PFSK-1 (cell line): ENCODE results near the gene ZNF827.

Experiments used
- FOXP2 ChIP-seq: optimal IDR thresholded peaks from 2 replicates; pipeline ENCODE3; 2011; ENCODE audit warnings: borderline replicate concordance, control low read depth, inconsistent platforms; ENCODE audit not compliant: insufficient read depth; ENCODE audit errors: extremely low read length, extremely low read depth
- POLR2AphosphoS5 ChIP-seq: IDR thresholded peaks from 2 replicates; pipeline ENCODE4 v1.6.1; 2012; ENCODE audit warnings: low read depth, mild to moderate bottlenecking, control low read depth, low read length, moderate library complexity
- REST ChIP-seq, 2 experiments: IDR thresholded peaks; 2 replicates each; pipeline versions ENCODE4 v1.6.1 to v1.8.0; 2011 to 2012; ENCODE audit warnings: low read depth in 2 of 2, low read length in 2 of 2, control low read depth in 1 of 2, inconsistent platforms in 1 of 2, mild to moderate bottlenecking in 1 of 2, moderate library complexity in 1 of 2; ENCODE audit not compliant: insufficient read depth in 1 of 2
- SIN3A ChIP-seq: IDR thresholded peaks from 2 replicates; pipeline ENCODE4 v1.6.1; 2012; ENCODE audit warnings: mild to moderate bottlenecking, low read length, moderate library complexity, borderline replicate concordance; ENCODE audit not compliant: insufficient read depth
- TAF1 ChIP-seq: IDR thresholded peaks from 2 replicates; pipeline ENCODE4 v1.6.1; 2012; ENCODE audit warnings: low read length, control low read depth, borderline replicate concordance; ENCODE audit not compliant: insufficient read depth

Gene ZNF827

GRCh38 chr4:145945431-145946155 is 7.0 kb upstream of the ZNF827 start:
- no peak for TF ChIP-seq SIN3A
- no peak for TF ChIP-seq REST (IDR thresholded peaks at IDR 0.05; ENCODE audit: insufficient read depth in 1 of 2, low read depth in 2 of 2, low read length in 2 of 2)
- TF ChIP-seq TAF1 = no peak
- no peak for TF ChIP-seq FOXP2
- TF ChIP-seq POLR2AphosphoS5 = no peak

GRCh38 chr4:145944886-145945285 is 6.3 kb upstream of the ZNF827 start:
- no peak for TF ChIP-seq SIN3A
- TF ChIP-seq REST (IDR thresholded peaks at IDR 0.05; ENCODE audit: insufficient read depth in 1 of 2, low read depth in 2 of 2, low read length in 2 of 2) = no peak
- TF ChIP-seq FOXP2 = no peak
- no peak for TF ChIP-seq TAF1
- no peak for TF ChIP-seq POLR2AphosphoS5

- TF ChIP-seq REST (IDR thresholded peaks at IDR 0.05; ENCODE audit: insufficient read depth in 1 of 2, low read depth in 2 of 2, low read length in 2 of 2) (no peak), TAF1 (no peak), SIN3A (no peak), POLR2AphosphoS5 (no peak)
Measured at GRCh38 chr4:145939856-145940255, 1.2 kb upstream of the ZNF827 start.

GRCh38 chr4:145939441-145939750 is 773 bp upstream of the ZNF827 start:
- TF ChIP-seq TAF1 = no peak
- TF ChIP-seq SIN3A = no peak
- no peak for TF ChIP-seq POLR2AphosphoS5
- TF ChIP-seq REST (IDR thresholded peaks at IDR 0.05; ENCODE audit: insufficient read depth in 1 of 2, low read depth in 2 of 2, low read length in 2 of 2) = no peak
- TF ChIP-seq FOXP2 = no peak

GRCh38 chr4:145937971-145938611 is 532 bp downstream of the ZNF827 start:
- no peak for TF ChIP-seq POLR2AphosphoS5
- no peak for TF ChIP-seq REST (IDR thresholded peaks at IDR 0.05; ENCODE audit: insufficient read depth in 1 of 2, low read depth in 2 of 2, low read length in 2 of 2)
- no peak for TF ChIP-seq SIN3A
- TF ChIP-seq FOXP2 = no peak
- no peak for TF ChIP-seq TAF1
